Epithelial cell of esophagus (primary cell): Measurements from ENCODE around the gene IQSEC3.
"Not testable (repeated sequence)": the region's sequence is repeated elsewhere in the genome, so short reads cannot be mapped to it uniquely, and the experiment has no call there.

Experiments used
- DNase-seq: peaks from one replicate; pipeline ENCODE4 v3.0.0; 2010; ENCODE audit warnings: low read depth
- H3K4me3 ChIP-seq: 2 replicates; pipeline ENCODE4 v1.5.1; 2011; ENCODE audit warnings: mild to moderate bottlenecking, low read length, control low read depth
- CTCF ChIP-seq: IDR thresholded peaks from 2 replicates; pipeline ENCODE4 v1.5.1; 2011; ENCODE audit warnings: low read depth, mild to moderate bottlenecking, low read length, control low read depth, inconsistent platforms; ENCODE audit not compliant: insufficient read depth; ENCODE audit errors: missing control alignments

Gene IQSEC3

GRCh38 chr12:125075-125474, 58.5 kb downstream of the IQSEC3 start:
- TF ChIP-seq CTCF: no peak
- DNase-seq: no peak

GRCh38 chr12:125566-125965, 59.0 kb downstream of the IQSEC3 start:
- TF ChIP-seq CTCF: no peak
- no peak for DNase-seq
- H3K4me3 ChIP-seq: no peak overlapping the region

More at GRCh38 chr12:125075-125474, 58.5 kb downstream of the IQSEC3 start:
- H3K4me3 ChIP-seq: no peak overlapping the region

GRCh38 chr12:128079-128478, 61.5 kb downstream of the IQSEC3 start:
- TF ChIP-seq CTCF: no peak
- no peak for DNase-seq

GRCh38 chr12:129001-129400, 62.4 kb downstream of the IQSEC3 start:
- no peak overlapping the region for H3K4me3 ChIP-seq
- no peak for TF ChIP-seq CTCF
- DNase-seq: no peak

More at GRCh38 chr12:128079-128478, 61.5 kb downstream of the IQSEC3 start:
- H3K4me3 ChIP-seq: no peak overlapping the region

- no peak for TF ChIP-seq CTCF
- no peak overlapping the region for H3K4me3 ChIP-seq
- DNase-seq: no peak
These were observed 64.0 kb downstream of the IQSEC3 start for GRCh38 chr12:130519-130918.

GRCh38 chr12:131008-131407, 64.4 kb downstream of the IQSEC3 start:
- DNase-seq: no peak
- H3K4me3 ChIP-seq: no peak overlapping the region
- no peak for TF ChIP-seq CTCF

GRCh38 chr12:131732-132495, 65.3 kb downstream of the IQSEC3 start:
- peak; percentile 13 for DNase-seq
- no peak for TF ChIP-seq CTCF
- no peak overlapping the region for H3K4me3 ChIP-seq

- DNase-seq, H3K4me3 ChIP-seq: not testable (repeated sequence)
These were observed 67.2 kb downstream of the IQSEC3 start for GRCh38 chr12:133616-134232.
